C1 segment of cervical spinal cord (tissue), 14 donors: ENCODE results near the gene ITGB5.

Source experiments
- DNase-seq, 14 donors: peaks; one replicate each; lab custom pipeline; 2025; lab: John Stamatoyannopoulos, UW

ITGB5 gene

GRCh38 chr3:124887177-124887931 is at the start of gene ITGB5:
ITGB5 (minus strand) TSS chr3:124887365; CDS start chr3:124887000, 365 bp downstream.
- DNase-seq = peak in 11 of 14 donors; percentile 14 to 75 (median 43)

- DNase-seq = no peak
Observed at GRCh38 chr3:124935794-124936542, 48.8 kb upstream of the ITGB5 start.

GRCh38 chr3:124935264-124935663 is 48.1 kb upstream of the ITGB5 start:
- DNase-seq = no peak

GRCh38 chr3:124934577-124934976 is 47.4 kb upstream of the ITGB5 start, which contains the start of gene MUC13:
MUC13 (minus strand) TSS chr3:124934751; CDS start chr3:124934712, 39 bp downstream.
- no peak for DNase-seq

- DNase-seq = peak in 3 of 14 donors; percentile 1 to 9 (median 3)
Observed at GRCh38 chr3:124928333-124929202, 41.4 kb upstream of the ITGB5 start.

GRCh38 chr3:124927574-124928045 is 40.4 kb upstream of the ITGB5 start:
- DNase-seq = no peak

- DNase-seq = no peak
Observed at GRCh38 chr3:124926426-124927101, 39.4 kb upstream of the ITGB5 start.

- no peak for DNase-seq
Observed at GRCh38 chr3:124924741-124925140, 37.6 kb upstream of the ITGB5 start.

- DNase-seq = no peak
Observed at GRCh38 chr3:124923833-124924232, 36.7 kb upstream of the ITGB5 start.

- peak in 3 of 14 donors; percentile 5 to 27 (median 10) for DNase-seq
Observed at GRCh38 chr3:124920718-124921117, 33.6 kb upstream of the ITGB5 start.

- DNase-seq = no peak
Observed at GRCh38 chr3:124919756-124920155, 32.6 kb upstream of the ITGB5 start.

- DNase-seq = no peak
Observed at GRCh38 chr3:124918524-124918923, 31.4 kb upstream of the ITGB5 start.

- peak in 5 of 14 donors; percentile 6 to 63 (median 12) for DNase-seq
Observed at GRCh38 chr3:124916837-124917409, 29.8 kb upstream of the ITGB5 start.

- no peak for DNase-seq
Observed at GRCh38 chr3:124915254-124915653, 28.1 kb upstream of the ITGB5 start.

GRCh38 chr3:124907957-124908356 is 20.8 kb upstream of the ITGB5 start:
- no peak for DNase-seq

GRCh38 chr3:124904835-124905492 is 17.8 kb upstream of the ITGB5 start:
- no peak for DNase-seq

- no peak for DNase-seq
Observed at GRCh38 chr3:124903896-124904834, 17.0 kb upstream of the ITGB5 start.

- no peak for DNase-seq
Observed at GRCh38 chr3:124896824-124897526, 9.8 kb upstream of the ITGB5 start.
